ENCODE data around the gene STAT5B. TPM values are rescaled to one million over a fixed set of nuclear protein-coding genes. Genes with fewer than 3 reads are reported as not detected.
"Not testable (repeated sequence)": the region's sequence is repeated elsewhere in the genome, so short reads cannot be mapped to it uniquely, and the experiment has no call there.

STAT5B gene
- polyA plus RNA-seq, 3 donors from 2014 or later: 33.9 to 58.3 (median 37.8) TPM

DNA sequence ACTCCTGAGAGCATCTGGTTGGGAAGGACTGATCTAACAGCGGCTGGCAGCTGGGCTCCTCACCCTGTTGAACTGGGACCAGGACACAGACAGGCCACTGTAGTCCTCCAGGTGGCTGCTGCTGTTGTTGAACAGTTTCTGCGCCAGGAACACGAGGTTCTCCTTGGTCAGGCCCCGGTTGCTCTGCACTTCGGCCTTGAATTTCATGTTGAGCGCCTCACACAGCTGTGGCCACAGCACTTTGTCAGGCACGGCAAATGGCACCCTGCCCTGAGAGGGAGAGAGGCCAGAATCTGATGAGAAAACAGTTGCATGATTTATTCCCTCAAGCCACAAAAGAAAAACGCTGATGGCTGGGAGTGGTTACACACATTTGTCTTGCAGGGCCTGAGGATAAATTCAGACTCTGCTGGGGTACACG is 64.3 kb downstream of the STAT5B start:
- H3K4me1 Mint-ChIP-seq; H3K27me3 Mint-ChIP-seq (ENCODE audit: low read depth in 3 of 3); DNase-seq; H3K9me3 Mint-ChIP-seq; H3K4me3 Mint-ChIP-seq: not testable (repeated sequence)
- peak overlapping the region in 1 of 6 donors; percentile 48 for H3K27ac Mint-ChIP-seq
- H3K36me3 Mint-ChIP-seq: peaks cover 31 to 51% (median 32%) of the 10 kb centered on the region in 3 donors

DNA sequence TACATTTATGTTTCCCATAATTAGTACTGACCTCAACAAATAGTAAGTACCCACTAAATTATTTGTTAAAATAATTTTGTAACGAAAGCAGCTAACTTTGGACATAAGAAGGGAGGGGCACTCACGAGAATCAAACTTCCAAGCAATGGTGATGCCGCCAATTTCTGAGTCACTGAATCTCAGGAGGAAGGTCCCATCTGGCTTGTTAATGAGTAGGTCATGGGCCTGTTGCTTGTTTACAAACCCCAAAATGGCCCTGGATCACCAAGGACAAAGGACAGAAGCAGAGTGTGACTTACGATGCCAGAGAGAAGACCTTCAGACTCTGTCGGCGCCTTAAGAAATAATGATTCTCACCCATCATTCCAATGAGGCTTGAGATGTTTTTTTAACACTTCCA is 66.1 kb downstream of the STAT5B start:
- Mint-ChIP-seq H3K36me3 (peaks cover 23 to 43% (median 32%) of the 10 kb centered on the region in 3 donors), H3K4me1 (no peaks in the 10 kb centered on the region), H3K9me3 (no peaks in the 10 kb centered on the region), H3K4me3 (no peak overlapping the region), H3K27me3 (ENCODE audit: low read depth in 3 of 3) (no peaks in the 10 kb centered on the region), H3K27ac (no peak overlapping the region)
- DNase-seq: no peak

DNA sequence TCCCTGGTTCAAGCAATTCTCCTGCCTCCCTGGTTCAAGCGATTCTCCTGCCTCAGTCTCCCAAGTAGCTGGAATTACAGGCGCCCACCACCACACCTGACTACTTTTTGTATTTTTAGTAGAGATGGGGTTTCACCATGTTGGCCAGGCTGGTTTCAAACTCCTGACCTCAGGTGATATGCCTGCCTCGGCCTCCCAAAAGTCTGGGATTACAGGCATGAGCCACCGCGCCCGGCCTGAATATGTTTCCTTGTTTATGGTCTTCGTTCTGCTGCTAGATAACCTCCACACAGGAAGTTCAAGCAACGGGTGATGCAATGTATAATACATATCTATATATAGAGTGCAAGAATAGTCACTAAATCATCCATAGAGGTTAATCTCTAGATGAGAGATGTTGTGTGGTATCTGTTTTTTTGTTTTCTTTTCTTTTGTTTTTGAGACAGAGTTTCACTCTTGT is 70.0 kb downstream of the STAT5B start:
- H3K27me3 Mint-ChIP-seq (ENCODE audit: low read depth in 3 of 3): not testable (repeated sequence)

DNA sequence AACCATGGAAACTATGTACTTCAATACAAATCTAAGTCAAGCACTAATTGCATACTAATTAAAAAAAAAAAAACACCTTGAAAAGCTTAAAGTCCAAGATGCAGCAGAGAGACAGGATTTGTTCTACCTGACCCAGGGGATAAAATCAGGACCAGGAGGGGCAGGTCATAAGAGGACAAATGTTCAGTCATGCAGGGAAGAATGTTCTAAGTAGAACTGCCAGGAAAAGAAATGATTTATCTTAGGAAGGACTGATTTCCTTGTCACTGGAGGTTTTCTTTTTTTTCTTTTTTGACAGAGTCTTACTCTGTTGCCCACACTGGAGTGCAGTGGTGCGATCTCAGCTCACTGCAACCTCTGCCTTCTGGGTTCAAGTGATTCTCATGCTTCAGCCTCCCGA is 72.8 kb downstream of the STAT5B start:
- Mint-ChIP-seq H3K27me3 (ENCODE audit: low read depth in 3 of 3) (peaks cover 0 to 2% (median 0%) of the 10 kb centered on the region in 3 donors), H3K36me3 (peaks cover 15 to 41% (median 23%) of the 10 kb centered on the region in 3 donors), H3K4me3 (no peak overlapping the region), H3K9me3 (no peaks in the 10 kb centered on the region), H3K4me1 (no peaks in the 10 kb centered on the region), H3K27ac (no peak overlapping the region)
- no peak for DNase-seq

More for the DNA sequence above, 70.0 kb downstream of the STAT5B start:
- H3K4me1 Mint-ChIP-seq, H3K27ac Mint-ChIP-seq, H3K4me3 Mint-ChIP-seq, H3K9me3 Mint-ChIP-seq, DNase-seq: not testable (repeated sequence)
- H3K36me3 Mint-ChIP-seq: peaks cover 26 to 52% (median 35%) of the 10 kb centered on the region in 3 donors

DNA sequence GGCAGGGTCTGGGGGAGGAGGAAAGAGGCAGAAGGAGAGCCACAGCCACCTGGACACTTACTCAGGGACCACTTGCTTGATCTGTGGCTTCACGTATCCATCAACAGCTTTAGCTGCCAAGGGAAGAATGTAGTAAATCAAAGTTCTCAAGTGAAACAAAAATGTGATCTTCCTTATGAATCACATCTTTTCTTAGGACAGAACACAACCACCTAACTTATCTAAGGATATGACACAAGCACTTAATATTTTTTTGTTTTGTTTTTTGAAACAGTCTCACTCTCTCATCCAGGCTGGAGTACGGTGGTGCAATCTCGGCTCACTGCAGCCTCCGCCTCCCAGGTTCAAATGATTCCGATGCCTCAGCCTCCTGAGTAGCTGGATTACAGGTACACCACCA is 73.5 kb downstream of the STAT5B start:
- Mint-ChIP-seq H3K9me3 (no peaks in the 10 kb centered on the region), H3K27me3 (ENCODE audit: low read depth in 3 of 3) (peaks cover 0 to 2% (median 0%) of the 10 kb centered on the region in 3 donors), H3K27ac (no peak overlapping the region), H3K4me3 (no peak overlapping the region), H3K4me1 (no peaks in the 10 kb centered on the region), H3K36me3 (peaks cover 14 to 40% (median 23%) of the 10 kb centered on the region in 3 donors)
- DNase-seq: no peak

DNA sequence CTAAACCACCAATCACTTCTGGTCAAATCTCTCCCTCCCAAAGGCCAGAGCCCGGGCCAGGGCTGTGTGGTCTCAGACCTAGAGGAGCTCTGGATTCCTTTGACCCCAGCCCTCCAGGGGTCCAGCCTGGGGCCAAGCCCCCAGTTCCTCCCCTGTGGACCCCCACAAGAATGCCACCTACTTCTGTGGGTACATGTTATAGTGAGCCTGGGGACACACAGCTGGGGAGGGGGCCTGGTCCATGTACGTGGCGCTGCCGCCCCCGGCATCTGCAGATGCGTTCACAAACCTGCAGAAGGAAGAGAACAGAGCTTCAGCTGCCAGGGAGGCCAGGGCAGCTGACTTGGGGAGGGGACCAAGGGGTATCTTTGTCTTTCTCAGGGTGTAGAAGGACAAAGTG is 74.0 kb downstream of the STAT5B start:
- no peak for DNase-seq
- Mint-ChIP-seq H3K36me3 (peaks cover 11 to 36% (median 18%) of the 10 kb centered on the region in 3 donors), H3K4me1 (no peaks in the 10 kb centered on the region), H3K27ac (no peak overlapping the region), H3K4me3 (no peak overlapping the region), H3K9me3 (no peaks in the 10 kb centered on the region), H3K27me3 (ENCODE audit: low read depth in 3 of 3) (peaks cover 0 to 2% (median 0%) of the 10 kb centered on the region in 3 donors)

DNA sequence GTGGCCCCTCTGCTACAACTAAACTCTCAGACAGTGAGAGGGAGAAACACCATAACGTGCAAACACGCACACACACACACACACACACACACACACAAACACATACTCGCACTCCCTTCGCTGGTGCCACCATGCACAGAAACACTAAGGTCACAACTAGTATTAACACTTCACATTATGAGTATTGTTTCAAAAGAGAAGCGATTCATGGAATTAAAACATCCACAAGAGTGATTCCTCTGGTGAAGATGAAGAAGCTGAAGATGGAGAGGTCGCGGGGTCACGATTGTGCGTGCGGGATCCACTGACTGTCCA is 74.8 kb downstream of the STAT5B start:
- Mint-ChIP-seq H3K27ac (peak overlapping the region in 2 of 6 donors; percentile 0 to 69), H3K4me3 (no peak overlapping the region), H3K4me1 (no peaks in the 10 kb centered on the region), H3K36me3 (peaks cover 10 to 32% (median 16%) of the 10 kb centered on the region in 3 donors), H3K27me3 (ENCODE audit: low read depth in 3 of 3) (peaks cover 0 to 2% (median 0%) of the 10 kb centered on the region in 3 donors), H3K9me3 (no peaks in the 10 kb centered on the region)
- DNase-seq: no peak

DNA sequence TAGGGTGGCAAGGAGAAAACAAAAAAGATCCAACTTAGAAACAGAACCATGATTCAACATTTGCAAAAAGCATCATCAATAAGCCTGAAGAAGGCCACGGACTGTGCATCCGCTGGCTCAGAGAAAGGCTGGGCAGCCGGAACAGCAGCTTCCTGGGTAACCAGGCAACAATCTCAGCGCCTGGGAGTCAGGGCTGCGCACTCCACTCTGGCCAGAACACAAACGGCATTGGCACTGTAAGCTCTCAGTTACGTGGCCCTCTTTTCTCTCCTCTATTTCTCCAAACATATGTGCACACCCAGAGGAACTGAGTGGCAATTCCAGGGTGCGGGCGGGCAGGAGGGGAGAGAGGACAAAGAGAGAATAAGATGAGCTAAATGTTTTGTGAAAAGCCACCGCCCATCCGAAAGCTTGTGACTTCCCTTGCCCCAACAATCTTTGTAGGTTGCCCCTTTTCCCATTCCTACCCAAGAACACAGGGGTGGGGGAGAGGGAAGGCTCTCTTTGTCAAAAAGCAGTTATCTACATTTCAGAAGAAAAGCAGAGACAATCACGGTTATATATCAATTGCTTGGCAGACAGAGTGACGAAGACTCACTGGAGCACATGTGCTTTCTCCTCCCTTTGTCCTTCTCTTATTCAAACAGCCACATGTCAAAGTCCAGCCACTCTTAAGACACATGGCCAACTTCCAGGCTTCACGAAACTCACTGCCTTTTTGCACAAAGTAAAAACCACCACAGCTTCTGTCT is 75.3 kb downstream of the STAT5B start:
- H3K4me3 Mint-ChIP-seq: no peak overlapping the region
- peaks cover 0 to 2% (median 0%) of the 10 kb centered on the region in 3 donors for H3K27me3 Mint-ChIP-seq (ENCODE audit: low read depth in 3 of 3)
- DNase-seq: no peak
- peaks cover 10 to 32% (median 13%) of the 10 kb centered on the region in 3 donors for H3K36me3 Mint-ChIP-seq
- no peaks in the 10 kb centered on the region for H3K4me1 Mint-ChIP-seq
- no peaks in the 10 kb centered on the region for H3K9me3 Mint-ChIP-seq
- peak overlapping the region in 1 of 6 donors; percentile 69 for H3K27ac Mint-ChIP-seq

DNA sequence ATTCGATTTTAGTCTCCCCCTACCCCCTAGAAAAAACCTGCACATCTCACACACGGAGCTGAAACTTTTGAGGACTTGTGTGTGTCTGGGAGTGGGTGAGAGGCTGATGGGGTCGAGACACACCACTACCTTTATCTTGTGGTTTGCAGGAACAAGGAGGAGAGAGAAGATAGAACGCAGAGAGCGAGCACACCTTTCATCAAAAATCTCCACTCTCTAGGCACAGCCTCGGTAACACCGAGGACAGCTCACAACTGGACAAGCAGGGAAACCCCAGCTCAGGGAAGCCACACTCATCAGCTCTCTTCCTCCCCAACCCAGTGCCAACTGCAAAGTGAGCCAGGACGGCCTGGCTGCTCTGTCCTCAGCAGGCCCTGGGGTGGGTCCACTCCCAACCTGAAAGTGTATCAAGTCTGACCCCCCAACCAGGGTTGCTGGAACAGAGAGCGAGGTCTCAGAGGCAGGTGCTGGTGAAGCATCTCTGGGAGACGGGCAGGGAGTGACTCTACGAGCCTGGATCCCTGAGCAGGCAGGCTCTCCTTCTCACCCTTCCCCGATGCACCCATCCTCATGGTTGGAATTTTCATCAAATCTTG is 76.7 kb downstream of the STAT5B start:
- peaks cover 2 to 3% of the 10 kb centered on the region in 2 donors for H3K4me1 Mint-ChIP-seq
- peak overlapping the region in 1 of 6 donors; percentile 54 for H3K27ac Mint-ChIP-seq
- H3K4me3 Mint-ChIP-seq: no peak overlapping the region
- peaks cover 0 to 2% (median under 1%) of the 10 kb centered on the region in 3 donors for H3K27me3 Mint-ChIP-seq (ENCODE audit: low read depth in 3 of 3)
- no peak for DNase-seq
- no peaks in the 10 kb centered on the region for H3K9me3 Mint-ChIP-seq
- H3K36me3 Mint-ChIP-seq: peaks cover 9 to 32% (median 10%) of the 10 kb centered on the region in 3 donors

DNA sequence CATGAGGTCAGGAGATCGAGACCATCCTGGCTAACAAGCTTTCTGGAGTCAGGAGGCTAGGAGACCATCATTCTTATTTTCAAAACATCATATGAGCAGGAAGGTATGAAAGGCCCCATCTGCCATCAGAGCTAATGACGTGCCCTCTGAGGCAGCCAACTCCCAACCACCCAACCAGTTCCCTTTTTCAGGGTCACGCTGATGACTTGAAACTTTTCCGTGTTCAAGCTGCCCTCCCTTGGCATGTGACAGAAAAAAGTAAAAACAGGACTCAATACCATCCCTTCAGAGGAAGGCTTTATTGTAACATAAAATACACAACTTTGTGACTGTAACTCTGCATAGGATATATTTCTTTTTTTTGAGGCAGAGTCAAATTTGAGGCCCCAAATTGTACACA is 77.3 kb downstream of the STAT5B start:
- no peaks in the 10 kb centered on the region for H3K9me3 Mint-ChIP-seq
- peaks cover 3 to 26% (median 5%) of the 10 kb centered on the region in 3 donors for H3K36me3 Mint-ChIP-seq
- DNase-seq: no peak
- no peak overlapping the region for H3K4me3 Mint-ChIP-seq
- H3K27ac Mint-ChIP-seq: peak overlapping the region in 4 of 6 donors; percentile 13 to 58 (median 32)
- H3K4me1 Mint-ChIP-seq: peaks cover 8 to 9% of the 10 kb centered on the region in 2 donors
- peaks cover 0 to 6% (median 4%) of the 10 kb centered on the region in 3 donors for H3K27me3 Mint-ChIP-seq (ENCODE audit: low read depth in 3 of 3)

DNA sequence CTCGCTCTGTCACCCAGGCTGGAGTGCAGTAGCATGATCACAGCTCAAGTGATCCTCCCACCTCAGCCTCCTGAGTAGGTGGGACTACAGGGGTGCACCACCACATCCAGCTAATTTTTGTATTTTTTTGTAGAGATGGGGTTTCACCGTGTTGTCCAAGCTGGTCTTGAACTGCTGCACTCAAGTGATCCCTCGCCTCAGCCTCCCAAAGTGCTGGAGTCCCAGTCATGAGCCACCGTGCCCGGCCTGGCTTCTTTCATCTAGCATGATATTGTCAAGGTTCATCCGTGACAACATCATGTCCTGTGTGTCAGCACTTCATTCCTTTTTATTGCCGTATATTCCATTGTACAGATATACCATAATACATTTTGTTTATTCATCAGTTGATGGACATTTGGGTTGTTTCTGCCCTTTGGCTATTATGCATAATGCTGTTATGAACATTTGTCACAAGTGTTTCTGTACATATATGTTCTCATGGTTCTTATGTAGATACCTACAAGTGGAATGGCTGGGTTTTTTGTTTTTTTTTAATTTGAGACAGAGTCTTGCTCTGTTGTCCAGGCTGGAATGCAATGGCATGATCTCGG is 78.5 kb downstream of the STAT5B start:
- DNase-seq: no peak
- peaks cover 17 to 21% of the 10 kb centered on the region in 2 donors for H3K4me1 Mint-ChIP-seq
- H3K36me3 Mint-ChIP-seq: peaks cover 0 to 18% (median 5%) of the 10 kb centered on the region in 3 donors
- no peaks in the 10 kb centered on the region for H3K9me3 Mint-ChIP-seq
- peaks cover 0 to 8% (median 4%) of the 10 kb centered on the region in 3 donors for H3K27me3 Mint-ChIP-seq (ENCODE audit: low read depth in 3 of 3)
- peak overlapping the region in 1 of 5 donors; percentile 34 for H3K4me3 Mint-ChIP-seq
- peak overlapping the region in 1 of 6 donors; percentile 17 for H3K27ac Mint-ChIP-seq

DNA sequence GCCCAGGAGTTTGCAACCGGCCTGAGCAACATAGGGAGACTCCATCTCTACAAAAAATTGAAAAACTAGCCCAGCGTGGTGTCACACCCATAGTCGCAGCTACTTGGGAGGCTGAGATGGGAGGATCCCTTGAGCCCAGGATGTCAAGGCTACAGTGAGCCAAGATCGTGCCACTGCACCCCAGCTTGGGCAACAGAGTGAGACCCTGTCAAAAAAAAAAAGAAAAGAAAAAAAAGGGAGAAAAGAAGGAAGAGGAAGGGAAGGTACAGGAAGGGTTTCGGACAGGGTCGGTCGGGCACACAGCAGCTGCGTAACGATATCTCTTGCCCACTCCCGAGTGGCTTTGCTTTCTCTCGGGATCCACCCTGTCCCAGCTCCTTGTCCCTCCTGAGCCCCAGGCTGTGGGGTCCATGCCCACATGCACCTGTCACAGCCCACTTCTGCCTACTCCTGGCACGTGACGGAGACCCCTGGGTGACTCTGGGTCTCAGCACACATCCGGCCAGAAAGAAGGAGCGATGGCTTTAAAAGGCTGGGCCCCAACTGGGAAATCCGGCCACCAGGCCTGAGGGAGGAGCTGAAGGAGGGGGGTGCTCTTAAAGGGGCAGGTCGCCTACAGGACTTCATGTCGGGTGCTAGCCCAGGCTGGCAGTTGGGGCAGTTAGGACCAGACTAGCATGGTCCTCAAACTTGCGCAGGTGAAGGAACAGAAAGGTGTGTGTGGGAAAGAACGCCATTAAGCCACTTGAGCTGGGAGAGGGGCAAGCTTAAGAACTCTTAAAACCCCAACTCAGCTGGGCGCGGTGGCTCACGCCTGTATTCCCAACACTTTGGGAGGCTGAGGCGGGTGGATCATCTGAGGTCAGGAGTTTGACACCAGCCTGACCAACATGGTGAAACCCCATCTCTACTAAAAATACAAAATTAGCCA is 82.0 kb downstream of the STAT5B start, which contains the start of gene GHDC:
GHDC (minus strand) TSS at position 526 of the 931 bp plus-strand sequence. CDS start 913 bp downstream, outside the sequence.
- no peaks in the 10 kb centered on the region for H3K9me3 Mint-ChIP-seq
- H3K4me3 Mint-ChIP-seq: peak within 1 kb of the TSS; percentile 94 to 99 (median 95)
- peaks cover 21 to 22% of the 10 kb centered on the region in 2 donors for H3K4me1 Mint-ChIP-seq
- peaks cover 0 to 8% (median 4%) of the 10 kb centered on the region in 3 donors for H3K27me3 Mint-ChIP-seq (ENCODE audit: low read depth in 3 of 3)
- peak within 1 kb of the TSS; percentile 78 to 93 (median 90) for H3K27ac Mint-ChIP-seq
- H3K36me3 Mint-ChIP-seq: peaks cover 0 to 6% (median 4%) of the 10 kb centered on the region in 3 donors
- peak; percentile 77 to 79 (median 78) for DNase-seq

All from immature natural killer cell (primary cell).